Measurements from ENCODE around the gene ZFYVE28.

DNA sequence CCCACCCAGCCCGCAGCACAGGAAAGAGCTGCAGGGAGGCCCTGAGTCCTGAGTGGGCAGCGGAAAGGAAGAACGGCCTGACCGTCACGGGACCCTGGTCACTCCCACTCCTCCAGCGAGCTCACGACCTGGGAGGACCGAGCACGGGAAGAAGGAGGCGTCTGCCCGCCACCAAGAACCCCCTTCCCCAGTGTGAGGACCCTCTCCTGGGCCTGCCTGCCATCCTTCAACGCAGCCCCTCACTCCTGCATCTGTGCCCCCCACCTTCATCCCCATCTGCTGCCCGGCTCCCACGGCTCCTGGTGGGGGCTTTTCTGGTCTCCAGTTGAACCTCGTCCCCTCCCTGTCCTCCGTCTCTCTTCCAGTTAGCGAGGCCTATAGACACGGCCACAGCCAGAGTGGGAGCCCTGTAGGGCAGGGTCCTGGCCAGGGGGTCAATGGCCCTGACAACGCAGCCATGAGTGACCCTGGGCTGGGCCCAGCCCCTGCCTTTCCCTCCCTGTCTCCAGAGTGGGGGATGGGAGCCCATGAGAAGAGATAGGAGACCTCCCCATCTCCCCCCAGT, 115.2 kb downstream of the ZFYVE28 start:
- TF ChIP-seq CTCF (IDR thresholded peaks at IDR 0.05) (no peak), POLR2A (IDR thresholded peaks at IDR 0.05) (no peak)

All from ovary (tissue), 3 donors.